GM19395 (cell line): Measurements from ENCODE around the gene SLC37A3.

ENCODE experiments used
- ATAC-seq: cut with Tn5 transposase; IDR thresholded peaks from one replicate; pipeline ENCODE4 v1.9.1; 2021; ENCODE audit warnings: mild to moderate bottlenecking, moderate library complexity; ENCODE audit not compliant: unreplicated experiment

The SLC37A3 gene

GRCh38 chr7:140402178-140402835 lies 4.0 kb upstream of the SLC37A3 start:
- no peak for ATAC-seq

GRCh38 chr7:140400381-140400780 lies 2.1 kb upstream of the SLC37A3 start:
- ATAC-seq, result no peak

GRCh38 chr7:140398821-140399220 lies 491 bp upstream of the SLC37A3 start:
- no peak for ATAC-seq

- ATAC-seq, result no peak
Measured at GRCh38 chr7:140393756-140394306, 4.5 kb downstream of the SLC37A3 start.

GRCh38 chr7:140391634-140392033 lies 6.7 kb downstream of the SLC37A3 start:
- ATAC-seq, result no peak

- ATAC-seq, result peak; percentile 83
Measured at GRCh38 chr7:140390466-140391190, 7.7 kb downstream of the SLC37A3 start.

- peak; percentile 22 for ATAC-seq
Measured at GRCh38 chr7:140390034-140390433, 8.3 kb downstream of the SLC37A3 start.

GRCh38 chr7:140389445-140389844 lies 8.9 kb downstream of the SLC37A3 start:
- no peak for ATAC-seq

GRCh38 chr7:140384894-140385545 lies 13.3 kb downstream of the SLC37A3 start:
- no peak for ATAC-seq

- no peak for ATAC-seq
Measured at GRCh38 chr7:140383954-140384713, 14.2 kb downstream of the SLC37A3 start.

- peak; percentile 66 for ATAC-seq
Measured at GRCh38 chr7:140375892-140376730, 22.2 kb downstream of the SLC37A3 start.

GRCh38 chr7:140375323-140375722 lies 23.0 kb downstream of the SLC37A3 start:
- no peak for ATAC-seq

GRCh38 chr7:140369294-140369693 lies 29.0 kb downstream of the SLC37A3 start:
- no peak for ATAC-seq

- no peak for ATAC-seq
Measured at GRCh38 chr7:140367528-140367927, 30.8 kb downstream of the SLC37A3 start.

GRCh38 chr7:140364819-140365218 lies 33.5 kb downstream of the SLC37A3 start:
- ATAC-seq, result no peak

- no peak for ATAC-seq
Measured at GRCh38 chr7:140360697-140361229, 37.6 kb downstream of the SLC37A3 start.

- ATAC-seq, result no peak
Measured at GRCh38 chr7:140358412-140359051, 39.8 kb downstream of the SLC37A3 start.

- ATAC-seq, result no peak
Measured at GRCh38 chr7:140358024-140358411, 40.3 kb downstream of the SLC37A3 start.

- ATAC-seq, result no peak
Measured at GRCh38 chr7:140350056-140350455, 48.3 kb downstream of the SLC37A3 start.
